ENCODE results near the gene HOXC6. TPM values are rescaled to one million over a fixed set of nuclear protein-coding genes. Genes with fewer than 3 reads are reported as not detected.

HOXC6 gene
- total and polyA plus RNA-seq, 10 of the 15 experiments (the other 5 are each of a cell fraction or from before 2014, with no cell fraction given): 0.02 to 0.55 (median 0.45) TPM; not detected in 4

- intact Hi-C loops (cut with micrococcal nuclease; ENCODE audit: unreplicated experiment) (loop anchor here (1.0 to 2.0 kb wide), 4 partner anchors 26 to 168 kb away; no protein-coding TSS in a partner anchor), in situ Hi-C loops (cut with MboI) (no loop called here)
- H2AFZ ChIP-seq (ENCODE audit: control insufficient read depth, low read depth, low read length): peak within 1 kb of the TSS; percentile 42
- peak; percentile 43 for ATAC-seq
- ChIA-PET CTCF (interaction anchor here (0.6 to 13.4 kb wide), 50 partner anchors 8 to 465 kb away, joined by 3 to 343 read pairs (median 4); partner anchors contain the start of genes HNRNPA1, HOXC10, HOXC4 and HOXC8), POLR2A (interaction anchor here (0.6 to 2.1 kb wide), 11 partner anchors 9 to 416 kb away, joined by 3 to 12 read pairs (median 4); no protein-coding TSS in a partner anchor), RAD21 (ENCODE audit: unreplicated experiment) (interaction anchor here (0.7 to 12.6 kb wide), 34 partner anchors 8 to 248 kb away, joined by 3 to 222 read pairs (median 7); partner anchors contain the start of genes CBX5, HNRNPA1, HOXC10 and HOXC4), SMC1A (ENCODE audit: uncharacterized antibody, unreplicated experiment) (interaction anchor here (0.6 to 5.5 kb wide), 46 partner anchors 9 to 408 kb away, joined by 3 to 126 read pairs (median 6); partner anchors contain the start of genes HOXC10, HOXC4, HOXC8 and SMUG1)
- H3K36me3 ChIP-seq (ENCODE audit: control insufficient read depth in 2 of 2, insufficient read depth in 2 of 2, low read length in 1 of 2): no peaks in the 10 kb centered on the region
- 4% methylated on average over 12 of the region's 12 CpGs for whole genome bisulfite sequencing (ENCODE audit: insufficient coverage, insufficient replicate concordance, low lambda C conversion rate, missing lambda C conversion rate)
- peaks cover 9% of the 10 kb centered on the region; the same call in 1 of the 2 replicates for H3K4me1 ChIP-seq (ENCODE audit: control insufficient read depth, insufficient read depth, low read length)
- no peak within 1 kb of the TSS for H3K9ac ChIP-seq (ENCODE audit: control insufficient read depth, insufficient read depth, low read length)
- no TSS peak for BruUV-seq (replicated peaks)
- no peak for DNase-seq (ENCODE audit: low read depth, low spot score)
- no peaks in the 10 kb centered on the region for H3K9me3 ChIP-seq (replicated peaks; ENCODE audit: control insufficient read depth, insufficient read depth, low read length)
- no peak within 1 kb of the TSS for H3K27ac ChIP-seq (ENCODE audit: control insufficient read depth, insufficient read depth)
- H3K4me2 ChIP-seq (ENCODE audit: control insufficient read depth, insufficient read depth): peak within 1 kb of the TSS; percentile 88
- no peaks in the 10 kb centered on the region for H3K79me2 ChIP-seq (ENCODE audit: control insufficient read depth, insufficient read depth, low read length)
- no peaks in the 10 kb centered on the region for H4K20me1 ChIP-seq (ENCODE audit: control insufficient read depth, insufficient read depth)
- H3K4me3 ChIP-seq: peak within 1 kb of the TSS; percentile 61
- H3K27me3 ChIP-seq (replicated peaks in 1 of 2; ENCODE audit: control insufficient read depth in 2 of 2, insufficient read depth in 2 of 2, low read length in 1 of 2): peaks cover 3 to 30% of the 10 kb centered on the region in 2 experiments
- peak; percentile 96 for FAIRE-seq
- peak; percentile 56 for TF ChIP-seq E2F8 (IDR thresholded peaks at IDR 0.05; ENCODE audit: low read depth, partially characterized antibody)
- no peak for TF ChIP-seq ZNF622 (IDR thresholded peaks at IDR 0.05)
- no peak for TF ChIP-seq MTA3 (IDR thresholded peaks at IDR 0.05; ENCODE audit: borderline replicate concordance, low read length)
- TF ChIP-seq, protein P1, sequence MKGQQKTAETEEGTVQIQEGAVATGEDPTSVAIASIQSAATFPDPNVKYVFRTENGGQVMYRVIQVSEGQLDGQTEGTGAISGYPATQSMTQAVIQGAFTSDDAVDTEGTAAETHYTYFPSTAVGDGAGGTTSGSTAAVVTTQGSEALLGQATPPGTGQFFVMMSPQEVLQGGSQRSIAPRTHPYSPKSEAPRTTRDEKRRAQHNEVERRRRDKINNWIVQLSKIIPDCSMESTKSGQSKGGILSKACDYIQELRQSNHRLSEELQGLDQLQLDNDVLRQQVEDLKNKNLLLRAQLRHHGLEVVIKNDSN (IDR thresholded peaks at IDR 0.05; ENCODE audit: borderline replicate concordance, extremely low read length, insufficient read depth, low read depth, low read length): peak; percentile 66
- 0 out of 4 replicates have a peak, but pooled peaks of 1 of the 2 experiments have one; percentile 37 for TF ChIP-seq EP300 (IDR thresholded peaks at IDR 0.05; ENCODE audit: borderline replicate concordance in 1 of 2, control insufficient read depth in 1 of 2, low read depth in 2 of 2, low read length in 2 of 2)
- TF ChIP-seq YBX1 (IDR thresholded peaks at IDR 0.05): no peak
- TF ChIP-seq RAD51 (IDR thresholded peaks at IDR 0.05): peak; percentile 98
- TF ChIP-seq, protein P2, sequence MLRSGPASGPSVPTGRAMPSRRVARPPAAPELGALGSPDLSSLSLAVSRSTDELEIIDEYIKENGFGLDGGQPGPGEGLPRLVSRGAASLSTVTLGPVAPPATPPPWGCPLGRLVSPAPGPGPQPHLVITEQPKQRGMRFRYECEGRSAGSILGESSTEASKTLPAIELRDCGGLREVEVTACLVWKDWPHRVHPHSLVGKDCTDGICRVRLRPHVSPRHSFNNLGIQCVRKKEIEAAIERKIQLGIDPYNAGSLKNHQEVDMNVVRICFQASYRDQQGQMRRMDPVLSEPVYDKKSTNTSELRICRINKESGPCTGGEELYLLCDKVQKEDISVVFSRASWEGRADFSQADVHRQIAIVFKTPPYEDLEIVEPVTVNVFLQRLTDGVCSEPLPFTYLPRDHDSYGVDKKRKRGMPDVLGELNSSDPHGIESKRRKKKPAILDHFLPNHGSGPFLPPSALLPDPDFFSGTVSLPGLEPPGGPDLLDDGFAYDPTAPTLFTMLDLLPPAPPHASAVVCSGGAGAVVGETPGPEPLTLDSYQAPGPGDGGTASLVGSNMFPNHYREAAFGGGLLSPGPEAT (IDR thresholded peaks at IDR 0.05; ENCODE audit: low read depth): peak; percentile 64; the same call in 1 of the 2 replicates
- 0 out of 2 replicates have a peak, but pooled peaks have one; percentile 34 for TF ChIP-seq NFYB (IDR thresholded peaks at IDR 0.05; ENCODE audit: insufficient read depth, low read depth, low read length)
- peak; percentile 50 for TF ChIP-seq SKIL (IDR thresholded peaks at IDR 0.05; ENCODE audit: low read depth, poor library complexity, severe bottlenecking)
- TF ChIP-seq WRNIP1 (IDR thresholded peaks at IDR 0.05; ENCODE audit: borderline replicate concordance, low read depth, low read length): 0 out of 2 replicates have a peak, but pooled peaks have one; percentile 58
- no peak for TF ChIP-seq POLR2AphosphoS2 (IDR thresholded peaks at IDR 0.05; ENCODE audit: low read depth, low read length)
- peak; percentile 58; the same call in 1 of the 3 replicates for TF ChIP-seq POU2F2 (IDR thresholded peaks at IDR 0.05; ENCODE audit: borderline replicate concordance, low read depth, low read length)
- no peak for TF ChIP-seq CREB1 (IDR thresholded peaks at IDR 0.05; ENCODE audit: low read depth)
Observed at GRCh38 chr12:54032627-54033100, 4.4 kb downstream of the HOXC6 start, which contains the start of gene HOXC5. HOXC5 (plus strand) TSS chr12:54033050; CDS start chr12:54033123, 73 bp downstream.

All from GM12878 (cell line).